Calu3 (cell line): Measurements from ENCODE around the gene CALCOCO1. TPM values are rescaled to one million over a fixed set of nuclear protein-coding genes. Genes with fewer than 3 reads are reported as not detected.

Experiments
- BruUV-seq: library from RNA; stranded (reverse); fragments of 400-500 nt; replicated peaks from 2 replicates; lab custom pipeline; 2021; lab: Mats Ljungman, UMichigan
- CTCF ChIA-PET: fragments of 300-600 bp; sonication (Branson Sonifier 250); formaldehyde crosslinking; loops from one replicate; lab custom pipeline; 2022; ENCODE audit warnings: antibody characterized with exemption; lab: Charles Lee
- DNase-seq: peaks from one replicate; pipeline ENCODE4 v3.0.0; 2022
- H3K27ac Mint-ChIP-seq: one replicate; pipeline ENCODE4 v1.8.0; 2022; ENCODE audit warnings: mixed read lengths; ENCODE audit not compliant: unreplicated experiment
- H3K27me3 Mint-ChIP-seq: one replicate; pipeline ENCODE4 v1.8.0; 2022; ENCODE audit warnings: mixed read lengths; ENCODE audit not compliant: unreplicated experiment
- H3K36me3 Mint-ChIP-seq: one replicate; pipeline ENCODE4 v1.8.0; 2022; ENCODE audit warnings: mild to moderate bottlenecking, moderate library complexity, mixed read lengths; ENCODE audit not compliant: insufficient read depth, unreplicated experiment
- H3K4me1 Mint-ChIP-seq: one replicate; pipeline ENCODE4 v1.8.0; 2022; ENCODE audit warnings: mild to moderate bottlenecking, low read depth, mixed read lengths; ENCODE audit not compliant: unreplicated experiment
- H3K4me3 Mint-ChIP-seq: one replicate; pipeline ENCODE4 v1.8.0; 2022; ENCODE audit warnings: mild to moderate bottlenecking, low read depth, moderate library complexity, mixed read lengths; ENCODE audit not compliant: unreplicated experiment
- H3K9me3 Mint-ChIP-seq: one replicate; pipeline ENCODE4 v1.8.0; 2022; ENCODE audit warnings: low read depth, mixed read lengths; ENCODE audit not compliant: unreplicated experiment
- CTCF ChIP-seq: fragments of 200-600 bp; IDR thresholded peaks from one replicate; pipeline ENCODE4 v1.8.0; 2022; ENCODE audit warnings: antibody characterized with exemption; ENCODE audit not compliant: unreplicated experiment
- intact Hi-C: fragments of 100-400 bp; cut with micrococcal nuclease; formaldehyde crosslinking; loops from one replicate; pipeline ENCODE4 v1.10.0; 2022; ENCODE audit not compliant: unreplicated experiment
- total RNA-seq: library from RNA; stranded (reverse); gene quantifications from 2 replicates; pipeline ENCODE4 v1.2.3, GENCODE V29; 2022

Gene CALCOCO1
- total RNA-seq, 1 experiment from 2014 or later: 42.1 TPM

- Mint-ChIP-seq H3K4me3 (peak overlapping the region; percentile 34), H3K27me3 (no peaks in the 10 kb centered on the region), H3K9me3 (no peaks in the 10 kb centered on the region), H3K4me1 (no peaks in the 10 kb centered on the region), H3K27ac (no peak overlapping the region), H3K36me3 (no peaks in the 10 kb centered on the region)
- TF ChIP-seq CTCF: peak; percentile 96
- CTCF ChIA-PET: interaction anchor here (0.6 to 1.8 kb wide), 13 partner anchors 8 to 464 kb away, joined by 3 to 13 read pairs (median 4); partner anchors contain the start of gene HOXC10
- intact Hi-C loops: no loop called here
- DNase-seq: peak; percentile 66
- no TSS peak for BruUV-seq
Observed at GRCh38 chr12:53743266-53744129, 16.2 kb upstream of the CALCOCO1 start.

GRCh38 chr12:53740130-53740491, 12.9 kb upstream of the CALCOCO1 start:
- Mint-ChIP-seq H3K9me3 (no peaks in the 10 kb centered on the region), H3K36me3 (no peaks in the 10 kb centered on the region), H3K27ac (no peak overlapping the region), H3K27me3 (no peaks in the 10 kb centered on the region), H3K4me1 (no peaks in the 10 kb centered on the region), H3K4me3 (no peak overlapping the region)
- DNase-seq: no peak
- CTCF ChIA-PET: no interaction called here
- TF ChIP-seq CTCF: no peak
- intact Hi-C loops: no loop called here
- no TSS peak for BruUV-seq

GRCh38 chr12:53739214-53740129, 12.2 kb upstream of the CALCOCO1 start:
- intact Hi-C loops: no loop called here
- no peaks in the 10 kb centered on the region for H3K27me3 Mint-ChIP-seq
- no peak for TF ChIP-seq CTCF
- no peaks in the 10 kb centered on the region for H3K9me3 Mint-ChIP-seq
- DNase-seq: no peak
- peak overlapping the region; percentile 32 for H3K4me3 Mint-ChIP-seq
- CTCF ChIA-PET: no interaction called here
- no TSS peak for BruUV-seq
- no peak overlapping the region for H3K27ac Mint-ChIP-seq
- H3K36me3 Mint-ChIP-seq: no peaks in the 10 kb centered on the region
- no peaks in the 10 kb centered on the region for H3K4me1 Mint-ChIP-seq

- H3K4me3 Mint-ChIP-seq: peak overlapping the region; percentile 32
- no peak overlapping the region for H3K27ac Mint-ChIP-seq
- no peaks in the 10 kb centered on the region for H3K27me3 Mint-ChIP-seq
- TF ChIP-seq CTCF: no peak
- intact Hi-C loops: no loop called here
- DNase-seq: no peak
- CTCF ChIA-PET: no interaction called here
- no peaks in the 10 kb centered on the region for H3K36me3 Mint-ChIP-seq
- no TSS peak for BruUV-seq
- no peaks in the 10 kb centered on the region for H3K9me3 Mint-ChIP-seq
- no peaks in the 10 kb centered on the region for H3K4me1 Mint-ChIP-seq
Observed at GRCh38 chr12:53738406-53739213, 11.4 kb upstream of the CALCOCO1 start.
